ENCODE measurements around the gene KPNA6.
"Not testable (repeated sequence)": the region's sequence is repeated elsewhere in the genome, so short reads cannot be mapped to it uniquely, and the experiment has no call there.

KPNA6 gene

GRCh38 chr1:32150847-32151246, 43.0 kb downstream of the KPNA6 start:
- Histone ChIP-seq H3K36me3 (ENCODE audit: insufficient read depth, low read length) (peaks cover 2% of the 10 kb centered on the region), H3K9ac (ENCODE audit: low read length) (no peak overlapping the region), H3K4me3 (ENCODE audit: low read depth in 1 of 2, low read length in 2 of 2) (no peak overlapping the region), H3K27me3 (ENCODE audit: control insufficient read depth in 1 of 2, insufficient read depth in 2 of 2, low read length in 2 of 2) (no peaks in the 10 kb centered on the region), H3K27ac (ENCODE audit: low read depth, low read length) (no peak overlapping the region), H3K9me3 (ENCODE audit: low read length) (no peaks in the 10 kb centered on the region), H3K4me1 (ENCODE audit: insufficient read depth, low read length) (peaks cover 12% of the 10 kb centered on the region)

GRCh38 chr1:32151319-32151787, 43.5 kb downstream of the KPNA6 start:
- Histone ChIP-seq H3K27ac (ENCODE audit: low read depth, low read length) (no peak overlapping the region), H3K36me3 (ENCODE audit: insufficient read depth, low read length) (peaks cover 7% of the 10 kb centered on the region)

GRCh38 chr1:32159189-32159588, 51.3 kb downstream of the KPNA6 start:
- Histone ChIP-seq H3K9ac (ENCODE audit: low read length) (no peak overlapping the region), H3K27me3 (ENCODE audit: control insufficient read depth in 1 of 2, insufficient read depth in 2 of 2, low read length in 2 of 2) (no peaks in the 10 kb centered on the region), H3K4me1 (ENCODE audit: insufficient read depth, low read length) (no peaks in the 10 kb centered on the region), H3K9me3 (ENCODE audit: low read length) (no peaks in the 10 kb centered on the region), H3K27ac (ENCODE audit: low read depth, low read length) (no peak overlapping the region), H3K4me3 (ENCODE audit: low read depth in 1 of 2, low read length in 2 of 2) (no peak overlapping the region), H3K36me3 (ENCODE audit: insufficient read depth, low read length) (peaks cover 76% of the 10 kb centered on the region)

More at GRCh38 chr1:32151319-32151787, 43.5 kb downstream of the KPNA6 start:
- Histone ChIP-seq H3K9ac (ENCODE audit: low read length) (no peak overlapping the region), H3K4me1 (ENCODE audit: insufficient read depth, low read length) (peaks cover 12% of the 10 kb centered on the region), H3K9me3 (ENCODE audit: low read length) (no peaks in the 10 kb centered on the region), H3K27me3 (ENCODE audit: control insufficient read depth in 1 of 2, insufficient read depth in 2 of 2, low read length in 2 of 2) (no peaks in the 10 kb centered on the region), H3K4me3 (ENCODE audit: low read depth in 1 of 2, low read length in 2 of 2) (no peak overlapping the region)

GRCh38 chr1:32163405-32163804, 55.5 kb downstream of the KPNA6 start:
- peaks cover 68% of the 10 kb centered on the region for H3K36me3 ChIP-seq (ENCODE audit: insufficient read depth, low read length)
- no peaks in the 10 kb centered on the region for H3K4me1 ChIP-seq (ENCODE audit: insufficient read depth, low read length)
- no peak overlapping the region for H3K4me3 ChIP-seq (ENCODE audit: low read depth in 1 of 2, low read length in 2 of 2)
- H3K9ac ChIP-seq (ENCODE audit: low read length) = no peak overlapping the region
- no peaks in the 10 kb centered on the region for H3K9me3 ChIP-seq (ENCODE audit: low read length)
- H3K27me3 ChIP-seq (ENCODE audit: control insufficient read depth in 1 of 2, insufficient read depth in 2 of 2, low read length in 2 of 2) = no peaks in the 10 kb centered on the region
- H3K27ac ChIP-seq (ENCODE audit: low read depth, low read length) = no peak overlapping the region

GRCh38 chr1:32165633-32166032, 57.8 kb downstream of the KPNA6 start:
- not testable (repeated sequence) for H3K27me3 ChIP-seq (ENCODE audit: control insufficient read depth in 1 of 2, insufficient read depth in 2 of 2, low read length in 2 of 2); H3K9me3 ChIP-seq (ENCODE audit: low read length); H3K9ac ChIP-seq (ENCODE audit: low read length); H3K4me3 ChIP-seq (ENCODE audit: low read depth in 1 of 2, low read length in 2 of 2); H3K4me1 ChIP-seq (ENCODE audit: insufficient read depth, low read length); H3K27ac ChIP-seq (ENCODE audit: low read depth, low read length)
- peaks cover 64% of the 10 kb centered on the region for H3K36me3 ChIP-seq (ENCODE audit: insufficient read depth, low read length)

- Histone ChIP-seq H3K4me3 (ENCODE audit: low read depth in 1 of 2, low read length in 2 of 2) (no peak overlapping the region), H3K36me3 (ENCODE audit: insufficient read depth, low read length) (peaks cover 73% of the 10 kb centered on the region), H3K27me3 (ENCODE audit: control insufficient read depth in 1 of 2, insufficient read depth in 2 of 2, low read length in 2 of 2) (no peaks in the 10 kb centered on the region), H3K9ac (ENCODE audit: low read length) (no peak overlapping the region), H3K4me1 (ENCODE audit: insufficient read depth, low read length) (no peaks in the 10 kb centered on the region), H3K9me3 (ENCODE audit: low read length) (no peaks in the 10 kb centered on the region), H3K27ac (ENCODE audit: low read depth, low read length) (no peak overlapping the region)
Observed at GRCh38 chr1:32170991-32171390, 63.1 kb downstream of the KPNA6 start.

GRCh38 chr1:32172621-32173245, 64.9 kb downstream of the KPNA6 start:
- H3K4me3 ChIP-seq (ENCODE audit: low read depth in 1 of 2, low read length in 2 of 2) = no peak overlapping the region
- no peak overlapping the region for H3K27ac ChIP-seq (ENCODE audit: low read depth, low read length)
- H3K9me3 ChIP-seq (ENCODE audit: low read length) = no peaks in the 10 kb centered on the region
- H3K36me3 ChIP-seq (ENCODE audit: insufficient read depth, low read length) = peaks cover 63% of the 10 kb centered on the region
- H3K4me1 ChIP-seq (ENCODE audit: insufficient read depth, low read length) = no peaks in the 10 kb centered on the region
- H3K9ac ChIP-seq (ENCODE audit: low read length) = no peak overlapping the region
- no peaks in the 10 kb centered on the region for H3K27me3 ChIP-seq (ENCODE audit: control insufficient read depth in 1 of 2, insufficient read depth in 2 of 2, low read length in 2 of 2)

GRCh38 chr1:32178380-32179192, 70.7 kb downstream of the KPNA6 start:
- Histone ChIP-seq H3K9ac (ENCODE audit: low read length) (peak overlapping the region; percentile 58), H3K9me3 (ENCODE audit: low read length) (no peaks in the 10 kb centered on the region), H3K27me3 (ENCODE audit: control insufficient read depth in 1 of 2, insufficient read depth in 2 of 2, low read length in 2 of 2) (no peaks in the 10 kb centered on the region), H3K4me3 (ENCODE audit: low read depth in 1 of 2, low read length in 2 of 2) (peak overlapping the region; percentile 72 to 79), H3K4me1 (ENCODE audit: insufficient read depth, low read length) (peaks cover 33% of the 10 kb centered on the region), H3K27ac (ENCODE audit: low read depth, low read length) (peak overlapping the region; percentile 92), H3K36me3 (ENCODE audit: insufficient read depth, low read length) (peaks cover 22% of the 10 kb centered on the region)

- peak overlapping the region; percentile 72 to 79 for H3K4me3 ChIP-seq (ENCODE audit: low read depth in 1 of 2, low read length in 2 of 2)
Observed at GRCh38 chr1:32179193-32179442, 71.3 kb downstream of the KPNA6 start.

GRCh38 chr1:32179443-32180185, 71.8 kb downstream of the KPNA6 start, which contains the start of gene TXLNA:
Gene TXLNA, plus strand, starts transcription at chr1:32179675. Its CDS starts 671 bp downstream, at chr1:32180346.
- Histone ChIP-seq H3K9ac (ENCODE audit: low read length) (peak within 1 kb of the TSS; percentile 70), H3K9me3 (ENCODE audit: low read length) (no peaks in the 10 kb centered on the region), H3K27me3 (ENCODE audit: control insufficient read depth in 1 of 2, insufficient read depth in 2 of 2, low read length in 2 of 2) (no peaks in the 10 kb centered on the region), H3K4me3 (ENCODE audit: low read depth in 1 of 2, low read length in 2 of 2) (peak within 1 kb of the TSS; percentile 72 to 79), H3K36me3 (ENCODE audit: insufficient read depth, low read length) (peaks cover 20% of the 10 kb centered on the region), H3K4me1 (ENCODE audit: insufficient read depth, low read length) (peaks cover 40% of the 10 kb centered on the region), H3K27ac (ENCODE audit: low read depth, low read length) (peak within 1 kb of the TSS; percentile 92)

More at GRCh38 chr1:32179193-32179442, 71.3 kb downstream of the KPNA6 start:
- H3K27me3 ChIP-seq (ENCODE audit: control insufficient read depth in 1 of 2, insufficient read depth in 2 of 2, low read length in 2 of 2) = no peaks in the 10 kb centered on the region
- peaks cover 35% of the 10 kb centered on the region for H3K4me1 ChIP-seq (ENCODE audit: insufficient read depth, low read length)
- H3K36me3 ChIP-seq (ENCODE audit: insufficient read depth, low read length) = peaks cover 20% of the 10 kb centered on the region
- peak overlapping the region; percentile 92 for H3K27ac ChIP-seq (ENCODE audit: low read depth, low read length)
- peak overlapping the region; percentile 58 for H3K9ac ChIP-seq (ENCODE audit: low read length)
- H3K9me3 ChIP-seq (ENCODE audit: low read length) = no peaks in the 10 kb centered on the region
